DMS114 treated with DMSO at 0.1 percent for 48 hours (cell line): ENCODE data around the gene ARID5A.

ENCODE experiments used
- DNase-seq: peaks from one replicate; lab custom pipeline; 2025; ENCODE audit not compliant: unreplicated experiment; lab: John Stamatoyannopoulos, UW

The ARID5A gene

DNA sequence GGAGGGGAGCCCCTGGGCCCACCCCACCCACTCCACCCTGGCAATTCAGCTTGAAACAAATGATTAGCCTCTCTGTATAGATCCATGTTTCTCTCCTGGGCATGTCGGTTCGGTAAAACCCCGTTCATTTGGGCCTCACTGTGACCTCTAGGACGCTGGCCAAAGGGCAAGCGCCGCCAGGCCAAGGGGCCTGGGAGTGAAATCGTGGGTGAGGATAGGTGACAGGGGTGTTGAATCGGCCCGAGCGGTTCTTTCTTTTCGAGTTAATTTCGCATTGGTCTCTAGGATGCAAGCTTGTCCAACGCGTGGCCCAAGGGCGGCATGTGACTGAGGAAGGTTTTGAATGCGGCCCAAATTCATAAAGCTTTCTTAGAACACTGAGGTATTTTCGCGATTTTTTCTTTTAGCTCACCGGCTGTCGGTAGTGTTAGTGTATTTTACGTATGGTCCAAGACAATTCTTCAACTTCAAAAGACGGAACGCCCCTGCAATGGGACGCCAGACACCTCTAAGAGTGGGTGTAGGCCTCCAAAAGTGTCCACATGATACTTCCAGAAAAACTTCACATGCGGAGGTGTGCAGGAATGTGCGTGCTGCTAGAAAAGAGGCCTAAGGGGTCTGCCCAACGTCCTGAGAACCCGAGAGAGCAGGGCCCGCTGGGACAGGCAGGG is 9.8 kb upstream of the ARID5A start:
- DNase-seq: no peak

DNA sequence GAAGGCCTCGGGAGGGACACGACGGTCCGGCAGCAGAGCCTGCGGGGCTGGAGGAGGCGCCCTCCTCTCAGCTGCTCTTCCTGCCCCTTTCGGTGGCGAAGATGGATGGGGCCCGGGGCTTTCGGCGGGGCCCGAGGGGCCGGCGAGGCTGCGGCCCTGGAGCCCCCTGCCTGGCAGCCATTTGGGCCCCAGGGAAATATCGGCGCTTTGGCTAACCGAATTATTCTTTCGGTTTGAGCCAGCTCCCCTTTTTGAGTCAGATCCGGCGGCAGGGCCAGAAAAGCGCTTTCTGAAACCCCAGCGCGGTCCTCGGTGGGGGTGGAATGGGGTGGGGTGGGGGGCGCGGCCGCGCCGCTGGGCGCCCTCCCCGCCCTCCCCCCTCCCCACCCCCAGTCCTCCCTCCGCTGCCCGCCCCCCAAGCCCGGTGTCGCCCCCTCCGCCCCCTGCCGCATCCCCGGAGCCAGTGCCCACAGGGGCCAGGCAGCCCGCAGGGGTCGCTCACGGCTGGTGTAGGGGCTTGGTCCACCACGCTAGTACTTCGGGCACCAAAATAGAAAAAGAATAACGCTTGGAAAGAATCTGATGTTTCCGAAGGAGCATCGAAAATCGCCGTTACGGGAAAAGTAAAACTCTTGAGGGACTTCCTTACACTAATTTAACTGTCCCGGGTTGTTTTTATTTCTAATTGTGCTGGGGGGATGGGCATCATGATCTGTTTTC is 9.1 kb upstream of the ARID5A start:
- DNase-seq: no peak

DNA sequence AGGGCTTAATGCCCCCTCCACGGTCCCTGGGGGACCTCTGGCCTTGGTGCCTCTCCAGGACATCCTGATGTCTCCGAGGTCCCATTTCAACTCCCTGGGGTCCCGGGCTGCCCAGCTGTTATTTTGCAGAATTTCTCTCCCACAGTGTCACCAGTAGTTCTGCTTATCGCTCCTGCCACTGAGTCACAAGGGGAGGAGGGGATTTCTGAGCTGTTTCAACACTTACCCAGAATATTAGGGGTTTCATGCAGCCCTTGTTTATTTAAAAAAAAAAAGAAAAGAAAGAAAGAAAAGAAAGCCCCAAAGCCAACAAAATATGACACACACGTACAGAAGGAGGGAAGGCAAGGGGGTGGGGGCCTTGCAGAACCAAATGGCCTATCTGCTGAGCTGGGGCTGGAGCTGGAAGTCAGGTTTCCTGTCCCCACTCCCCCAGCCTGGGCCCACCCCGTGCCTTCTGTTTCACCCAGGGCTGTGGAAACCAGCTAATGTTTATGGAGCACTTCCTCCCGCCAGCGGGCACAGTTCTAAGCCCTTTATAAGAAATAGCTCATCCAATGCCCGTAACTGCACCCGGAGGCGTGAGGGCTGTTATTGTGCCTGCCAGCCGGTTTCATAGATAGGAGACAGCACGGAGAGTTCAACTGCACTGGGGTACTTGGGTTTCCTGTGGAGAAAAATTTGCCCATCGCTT is 8.4 kb upstream of the ARID5A start:
- no peak for DNase-seq

DNA sequence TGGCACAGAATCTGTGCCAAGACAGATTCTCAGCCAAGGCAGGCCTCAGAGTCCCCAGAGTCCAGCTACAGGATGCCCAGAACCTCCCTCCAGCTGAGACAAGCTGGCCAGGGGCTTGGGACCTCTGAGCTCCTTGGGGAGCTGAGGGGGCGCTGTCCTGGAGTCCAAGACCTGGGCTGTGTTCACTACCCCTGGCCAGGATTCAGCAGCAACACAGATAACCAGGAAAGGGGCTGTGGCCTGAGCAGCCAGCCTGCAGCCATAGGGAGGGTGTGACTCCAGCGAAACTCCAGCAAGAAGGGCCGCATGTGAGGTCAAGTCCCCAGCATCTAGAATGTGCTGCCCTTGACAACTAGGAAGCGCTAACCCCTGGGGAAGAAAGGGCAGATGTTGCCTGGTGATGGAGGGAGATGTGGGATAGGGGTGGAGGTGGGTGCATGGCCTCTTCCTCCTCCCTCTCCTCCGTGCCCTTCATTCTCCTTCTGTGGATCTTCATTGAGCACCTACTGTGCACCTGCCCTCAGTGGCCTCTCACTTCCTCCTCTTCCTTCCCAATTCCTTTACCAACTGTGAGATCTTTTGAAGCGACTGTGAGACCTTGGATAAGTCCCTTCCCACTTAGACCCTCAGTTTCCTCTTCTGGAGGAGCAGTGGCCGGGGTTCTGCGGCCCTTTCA is 7.7 kb upstream of the ARID5A start:
- no peak for DNase-seq

DNA sequence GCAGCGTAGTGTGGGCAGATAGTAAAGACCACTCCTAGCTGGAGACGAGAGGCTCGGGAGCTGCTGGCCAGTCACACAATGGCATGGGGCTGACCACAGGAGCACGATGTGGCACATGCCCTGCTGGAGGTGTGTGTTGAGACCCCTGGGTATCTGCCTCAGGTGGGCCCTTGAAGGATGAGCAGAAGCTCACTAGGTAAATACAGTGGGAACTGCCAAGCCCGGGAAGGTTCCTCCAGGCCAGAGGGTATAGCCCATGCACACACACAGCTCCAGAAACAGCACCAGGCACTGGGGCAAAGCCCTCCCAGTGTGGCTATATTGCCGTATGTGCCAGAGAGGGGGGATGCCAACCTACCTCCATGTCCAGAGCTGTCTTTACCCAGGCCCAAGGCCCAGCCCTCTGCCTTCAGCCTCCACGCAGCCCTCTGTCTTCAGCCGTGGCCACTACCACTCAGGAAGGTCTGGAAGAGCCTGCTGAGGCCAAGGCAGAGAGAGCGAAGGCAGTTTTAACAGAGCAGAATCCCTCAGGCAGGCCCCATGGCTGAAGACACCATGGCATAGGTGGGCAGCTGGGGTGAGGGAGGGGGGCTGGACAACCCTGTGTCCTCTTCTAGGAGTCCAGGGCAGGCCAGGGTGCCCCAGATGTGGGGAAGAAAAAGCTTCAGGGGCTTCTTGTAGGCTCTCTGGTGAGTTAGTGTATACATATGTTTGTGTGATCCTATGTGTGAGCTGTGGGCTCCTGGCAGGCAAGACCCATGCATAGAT is 7.0 kb upstream of the ARID5A start:
- no peak for DNase-seq

DNA sequence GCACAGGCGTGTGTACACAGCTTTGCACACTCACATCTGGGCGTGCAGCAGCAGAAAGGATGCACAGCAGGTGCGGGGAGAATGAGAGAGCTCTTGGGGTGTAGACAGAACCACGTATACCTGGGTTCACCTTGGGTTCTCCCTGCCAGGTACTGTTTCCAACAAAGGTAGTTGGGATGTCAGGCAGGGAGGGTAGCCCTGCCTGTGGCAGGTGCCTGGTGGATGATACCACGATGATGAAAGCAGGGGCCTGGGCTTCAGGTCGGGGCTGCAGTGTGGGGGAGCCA is 6.5 kb upstream of the ARID5A start:
- DNase-seq: no peak

DNA sequence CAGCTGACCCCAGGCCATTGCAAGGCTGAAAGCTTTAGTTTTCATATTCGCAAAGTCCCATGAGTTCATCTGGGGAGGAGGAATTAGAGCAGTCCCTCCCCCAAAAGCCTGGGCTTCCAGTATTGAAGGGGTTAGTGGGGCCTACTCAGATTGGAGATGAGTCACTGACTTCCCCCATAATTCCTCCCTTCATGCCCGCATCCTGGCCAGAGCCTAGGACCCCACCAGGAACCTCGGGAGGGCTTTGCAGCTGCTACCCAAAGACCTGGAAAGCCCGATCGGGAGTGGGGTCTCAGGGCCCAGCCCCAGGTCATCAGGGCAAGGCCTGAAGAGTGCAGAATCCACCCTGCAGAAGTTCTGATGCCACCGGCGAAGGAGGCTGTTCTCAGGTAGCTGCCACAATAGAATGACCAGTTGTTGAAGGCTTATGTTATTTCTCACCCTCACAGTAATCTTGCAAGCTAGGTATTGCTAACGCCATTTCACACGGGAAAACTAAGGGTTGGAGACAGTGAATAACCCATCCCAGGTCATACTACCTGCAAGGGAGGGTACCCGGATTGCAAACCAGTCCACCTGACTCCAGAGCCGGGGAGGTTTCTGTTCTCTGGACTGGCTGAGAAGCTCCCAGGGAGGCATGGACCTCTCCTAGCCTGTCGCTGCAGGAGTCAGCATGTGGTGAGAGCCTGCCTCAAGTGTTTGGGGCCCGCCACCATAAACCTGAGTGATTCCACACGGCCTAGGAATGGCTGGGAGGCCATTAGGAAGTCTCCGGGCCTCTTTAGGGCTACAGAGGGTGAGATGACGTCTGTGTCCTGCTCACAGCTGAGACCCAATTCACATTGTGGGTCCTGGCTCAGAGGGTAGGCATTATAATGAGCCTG is 5.8 kb upstream of the ARID5A start:
- no peak for DNase-seq

DNA sequence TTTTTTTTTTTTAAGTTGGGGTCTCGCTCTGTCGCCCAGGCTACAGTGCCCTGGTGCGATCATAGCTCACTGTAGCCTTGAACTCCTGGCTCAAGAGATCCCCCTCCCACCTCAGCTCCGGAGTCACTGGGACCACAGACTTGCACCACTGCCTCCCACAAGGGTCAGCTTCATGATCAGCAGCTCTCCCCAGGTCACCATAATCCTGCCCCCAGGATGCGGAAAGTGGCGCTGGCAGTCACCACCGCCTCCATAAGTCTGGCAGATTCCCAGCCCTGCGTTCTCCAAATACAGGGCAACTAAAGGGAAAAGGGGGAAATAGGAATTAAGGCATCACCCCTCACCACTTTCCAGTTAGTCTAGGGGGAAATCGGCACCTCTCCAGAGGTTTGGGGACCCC is 5.2 kb upstream of the ARID5A start:
- no peak for DNase-seq

DNA sequence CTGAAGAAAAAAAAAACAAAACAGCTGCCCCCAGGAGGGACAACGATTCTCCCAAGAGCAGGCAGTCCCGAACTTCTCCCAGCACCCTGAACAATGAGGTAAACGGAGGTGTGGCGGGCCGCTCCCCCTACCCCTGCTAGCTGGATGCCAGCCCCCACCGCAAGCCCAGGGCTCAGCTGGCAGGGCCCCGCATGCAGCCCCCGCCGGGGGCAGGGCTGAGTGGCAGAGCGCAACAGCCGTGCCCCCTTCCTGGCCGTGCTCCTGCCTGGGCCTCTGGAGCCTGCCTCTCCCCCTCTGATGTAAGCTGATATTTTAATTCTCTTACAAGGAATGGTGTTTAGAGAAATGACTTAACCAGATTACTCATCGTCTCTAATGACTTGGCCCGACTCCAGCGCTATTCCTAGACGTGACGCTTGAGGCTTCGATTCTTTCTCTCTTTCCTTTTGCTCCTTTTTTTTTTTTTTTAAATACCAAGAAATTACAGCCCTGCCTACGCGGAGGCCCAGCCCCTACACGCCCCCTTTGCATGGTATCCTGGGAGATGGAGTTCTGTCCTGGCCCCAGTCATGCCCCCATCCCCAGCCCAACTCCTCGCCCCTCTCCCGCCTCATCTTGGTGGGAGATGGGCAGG is 4.6 kb upstream of the ARID5A start:
- DNase-seq: peak; percentile 22

DNA sequence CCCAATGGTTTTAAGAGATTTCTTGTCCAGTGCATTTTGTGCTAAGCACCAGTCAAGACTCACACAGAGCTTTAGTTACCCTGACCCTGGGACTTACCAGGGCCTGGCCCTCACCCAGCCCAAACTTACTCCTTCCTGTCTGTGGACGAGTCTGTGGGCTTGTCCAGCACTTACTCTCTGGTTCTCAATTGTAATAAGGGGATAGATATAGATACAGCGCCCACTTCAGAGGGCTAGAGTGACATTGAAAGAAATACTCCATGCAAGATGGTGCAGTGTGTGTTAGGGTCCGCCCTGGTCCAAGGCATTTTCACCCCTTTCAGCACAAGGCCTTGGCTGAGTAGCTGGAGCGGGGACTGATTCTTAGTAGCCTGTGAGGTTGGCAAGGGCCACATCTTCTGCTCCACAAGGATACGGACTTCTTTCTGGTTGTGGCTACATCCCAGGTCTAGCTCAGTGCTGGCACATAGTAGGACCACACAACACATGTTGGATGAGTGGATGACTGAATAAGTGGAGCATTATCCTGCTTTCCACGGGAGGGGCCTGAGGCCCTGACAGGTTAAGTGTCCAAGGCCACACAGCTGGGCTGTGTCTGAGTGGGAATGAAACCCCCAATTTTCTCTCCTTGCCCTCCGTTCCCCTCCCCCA is 3.8 kb upstream of the ARID5A start:
- DNase-seq: no peak

DNA sequence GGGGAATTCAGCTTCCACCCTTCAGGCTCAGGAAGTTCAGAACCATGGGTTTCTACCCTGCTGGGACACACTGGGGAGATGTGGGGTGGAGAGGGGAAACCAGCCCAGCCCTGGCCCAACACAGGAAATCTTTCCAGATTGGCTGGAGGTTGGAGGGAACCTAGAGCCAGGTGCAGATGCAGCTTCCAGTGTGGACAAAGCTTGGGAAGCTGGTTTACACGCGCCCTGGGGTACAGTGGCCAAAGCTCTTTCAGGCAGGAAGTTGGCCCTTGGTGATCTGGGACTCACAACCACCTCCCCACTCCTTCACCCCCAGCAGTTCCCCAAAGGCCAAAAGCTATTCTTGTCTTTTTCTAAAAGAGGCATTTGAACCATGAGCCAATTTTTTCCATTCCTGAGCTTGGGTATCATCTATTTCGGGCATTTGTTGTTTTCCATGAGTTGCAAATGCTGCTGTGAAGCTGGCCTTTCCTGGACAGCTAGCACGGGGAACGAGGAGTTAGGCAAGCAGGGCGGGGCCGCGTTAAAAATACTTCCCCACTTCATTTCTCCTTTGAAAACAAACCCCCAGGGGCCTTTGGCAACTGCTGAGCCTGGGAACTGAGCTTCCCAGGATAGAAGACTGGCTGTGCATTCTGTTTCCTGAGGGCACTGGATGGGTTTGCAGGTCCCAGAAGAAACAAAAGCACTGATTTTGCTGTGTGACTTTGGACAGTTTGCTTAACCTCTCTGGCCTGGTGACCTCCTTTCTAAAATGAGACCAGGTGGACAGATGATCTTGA is 3.1 kb upstream of the ARID5A start:
- DNase-seq: no peak

DNA sequence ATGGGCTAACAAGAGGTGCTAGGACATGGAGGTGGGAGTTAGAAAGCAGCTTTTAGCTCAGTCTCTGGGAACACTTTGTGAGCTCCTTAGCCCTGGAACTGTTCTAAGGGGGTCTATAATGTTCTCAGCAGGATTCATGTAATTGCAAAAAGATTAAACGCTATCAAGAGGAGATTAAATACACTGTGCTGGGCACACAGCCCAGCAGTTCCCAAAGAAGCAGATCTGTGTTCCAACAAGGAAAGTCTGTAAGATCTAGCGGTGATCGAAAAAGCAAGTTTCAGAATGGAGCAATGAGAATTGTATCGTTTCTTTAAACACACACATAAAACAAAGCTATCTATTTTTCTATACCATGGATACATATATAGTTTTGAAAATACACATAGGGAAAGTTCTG is 2.4 kb upstream of the ARID5A start:
- no peak for DNase-seq

DNA sequence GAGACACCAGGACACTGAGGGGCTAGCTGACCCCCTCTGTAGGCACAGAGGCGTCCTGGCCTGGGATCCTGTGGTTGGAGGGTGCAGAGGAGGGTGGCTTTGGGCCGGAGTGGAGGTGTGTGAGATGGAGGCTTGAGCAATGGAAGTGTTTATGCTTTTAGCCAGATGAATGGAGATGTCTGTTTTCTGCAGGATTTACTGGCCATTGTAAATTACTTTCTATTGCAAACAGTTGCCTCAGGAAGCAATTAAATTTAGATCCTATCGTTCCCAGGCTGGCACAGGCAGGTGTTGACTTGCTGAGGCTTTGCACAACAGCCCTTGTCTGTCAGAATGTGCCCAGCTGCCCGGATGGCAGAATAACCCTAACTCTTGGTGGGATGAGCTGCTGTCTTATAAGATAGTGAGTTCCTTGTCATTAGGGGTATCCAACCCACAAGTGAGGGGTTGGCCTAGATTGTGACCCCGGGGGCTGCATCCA is 1.8 kb upstream of the ARID5A start:
- DNase-seq: no peak

DNA sequence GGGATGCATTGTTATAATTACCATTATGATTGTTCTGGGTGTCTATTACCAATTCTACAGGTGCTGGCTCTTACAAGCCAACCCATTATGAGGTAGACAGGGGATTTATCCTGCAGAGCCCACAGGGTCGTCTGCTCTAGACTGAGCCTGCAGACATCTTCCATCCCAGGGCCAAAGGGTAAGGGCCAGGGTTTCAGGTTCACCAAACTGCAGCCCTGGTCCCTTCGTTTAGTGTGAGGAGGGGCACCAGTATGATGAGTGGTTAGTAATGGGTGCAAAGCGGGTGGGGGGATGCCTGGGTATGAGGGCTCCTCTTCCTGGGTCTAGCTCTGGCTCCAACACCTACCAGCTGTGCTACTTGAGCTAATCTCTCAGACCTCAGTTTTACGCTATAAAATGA is 1.2 kb upstream of the ARID5A start:
- DNase-seq: no peak

DNA sequence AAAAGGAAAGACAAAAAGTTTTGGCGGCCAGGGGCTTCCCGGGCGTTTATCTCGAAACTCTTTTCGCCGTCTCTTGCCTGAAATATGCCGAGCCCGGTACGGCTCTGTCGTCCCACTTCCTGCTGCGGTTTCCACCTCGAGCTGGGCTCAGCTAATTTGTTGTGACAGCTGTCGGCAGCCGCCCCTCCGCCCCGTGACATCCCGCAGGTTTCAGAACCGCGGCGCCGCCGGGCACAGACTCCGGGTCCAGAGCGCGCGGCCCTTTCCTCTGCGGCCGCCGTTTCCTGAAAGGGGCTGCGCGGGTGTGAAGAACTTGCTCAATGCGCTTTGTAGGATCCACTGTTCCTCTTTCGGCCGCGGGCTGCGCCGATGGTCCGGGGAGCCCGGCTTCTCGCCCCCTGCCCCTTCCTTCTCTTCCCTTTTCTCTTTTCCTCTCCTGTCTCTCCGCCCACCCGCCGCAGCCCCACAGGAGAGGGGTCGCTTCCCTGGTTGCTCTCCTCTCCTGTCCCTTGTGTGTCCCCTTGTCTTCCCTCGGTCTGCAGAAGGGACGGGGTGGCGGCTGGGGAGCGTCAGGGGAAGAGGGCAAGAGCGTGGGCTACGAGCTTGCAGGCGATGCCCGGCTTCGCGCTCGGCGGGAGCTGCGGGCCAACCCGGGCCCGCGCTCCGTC is 648 bp downstream of the ARID5A start:
- no peak for DNase-seq

DNA sequence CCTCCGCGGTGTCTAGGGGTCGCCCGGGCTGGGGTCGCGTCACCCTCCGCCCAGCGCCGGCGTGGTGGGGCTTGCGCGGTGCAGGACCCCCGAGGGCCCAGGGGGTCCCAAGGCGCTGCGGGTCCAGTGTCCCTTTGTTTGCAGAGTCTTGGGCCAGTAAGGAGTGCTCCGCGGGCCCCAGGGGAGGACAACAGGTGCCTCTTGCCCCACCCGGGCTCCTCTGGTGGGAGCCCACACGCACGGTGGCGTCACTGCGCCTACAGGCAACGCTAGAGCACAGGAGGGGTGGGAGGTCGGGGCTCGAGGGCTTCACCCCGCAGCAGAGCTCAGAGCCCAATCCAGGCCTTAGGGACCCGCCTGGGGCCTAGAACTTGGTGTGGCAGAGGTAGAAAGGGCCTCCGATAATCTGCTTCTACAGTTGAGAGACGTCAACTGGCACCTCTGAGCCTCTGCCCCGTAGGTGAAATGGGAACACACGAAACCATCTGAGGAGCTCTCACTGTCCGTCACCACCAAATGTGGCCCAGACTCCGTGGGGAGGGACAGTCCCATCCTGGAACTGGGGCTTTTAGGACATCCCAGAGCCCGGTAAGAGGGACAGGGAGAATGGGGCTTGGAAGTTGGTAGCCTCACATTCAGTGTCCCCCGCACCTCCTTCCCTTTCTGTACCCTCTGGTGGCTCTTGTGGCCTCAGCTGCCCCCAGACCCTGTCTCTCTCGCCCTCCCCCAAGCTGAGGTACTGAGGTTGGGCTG is 1.4 kb downstream of the ARID5A start:
- no peak for DNase-seq
